ENCODE results near the gene SYP. TPM values are rescaled to one million over a fixed set of nuclear protein-coding genes. Genes with fewer than 3 reads are reported as not detected.
A peak's percentile ranks its signal among the peaks of the same experiment; 100 is the strongest.

Gene SYP
- total and polyA plus RNA-seq, 9 of the 15 experiments (the other 6 are each of a cell fraction or from before 2014, with no cell fraction given), result 0.48 to 5.1 (median 2.6) TPM

DNA sequence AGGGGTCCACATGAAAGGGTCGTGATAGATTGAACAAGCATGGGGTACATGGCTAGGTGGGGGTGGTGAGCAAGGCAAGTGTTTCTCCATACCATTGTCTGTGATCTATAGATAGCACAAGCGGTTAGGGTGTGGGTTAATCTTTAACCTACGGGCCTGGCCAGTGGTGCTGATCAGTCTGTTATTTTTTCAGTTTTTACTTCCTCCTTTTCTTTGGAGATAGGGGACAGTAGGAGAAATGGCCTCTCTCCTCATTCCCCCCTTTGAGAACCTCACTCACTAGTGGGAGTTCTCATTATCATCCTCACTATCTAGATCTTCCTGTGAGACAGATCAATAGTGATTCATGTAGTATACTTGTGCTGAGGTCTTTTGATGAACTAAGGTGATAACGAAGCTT is 60.3 kb downstream of the SYP start:
- ChIA-PET CTCF (ENCODE audit: low intra/inter-chr PET ratio) (no interaction called here), POLR2A (no interaction called here)
- H2AFZ ChIP-seq (ENCODE audit: low read depth, low read length), result no peak overlapping the region
- H3K27ac ChIP-seq (ENCODE audit: extremely low read depth, low read depth, low read length), result peak overlapping the region; percentile 44; the same call in 1 of the 3 replicates
- H3K4me3 ChIP-seq, result no peak overlapping the region
- peaks cover 80% of the 10 kb centered on the region for H3K36me3 ChIP-seq (ENCODE audit: control insufficient read depth, insufficient read depth, low read length)
- ATAC-seq (peak; percentile 36), FAIRE-seq (peak; percentile 11), DNase-seq (ENCODE audit: extremely low read depth in 1 of 4, low spot score in 3 of 4) (peak in 1 of 4 experiments; percentile 44)
- in situ Hi-C loops (cut with MboI) (no loop called here), intact Hi-C loops (cut with micrococcal nuclease) (no loop called here)
- no peak overlapping the region for H3K9ac ChIP-seq (ENCODE audit: insufficient read depth in 1 of 2, low read depth in 2 of 2, low read length in 2 of 2)
- no peaks in the 10 kb centered on the region for H4K20me1 ChIP-seq (replicated peaks; ENCODE audit: control insufficient read depth, insufficient read depth, low read length)
- WGBS (ENCODE audit: insufficient coverage, low coverage, missing lambda C conversion rate), result 82% methylated on average over 1 of the region's 4 CpGs
- H3K79me2 ChIP-seq (ENCODE audit: control insufficient read depth, insufficient read depth, low read length), result peaks cover 36% of the 10 kb centered on the region
- no TSS peak for BruUV-seq (replicated peaks)
- no peaks in the 10 kb centered on the region for H3K27me3 ChIP-seq (ENCODE audit: control insufficient read depth in 2 of 2, insufficient read depth in 2 of 2, low read length in 2 of 2)
- no peaks in the 10 kb centered on the region for H3K9me1 ChIP-seq (ENCODE audit: control insufficient read depth, insufficient read depth, low read length)
- peaks cover 41% of the 10 kb centered on the region for H3K9me3 ChIP-seq (replicated peaks; ENCODE audit: control insufficient read depth, insufficient read depth, low read depth, low read length)
- H3K4me1 ChIP-seq (replicated peaks in 1 of 2; ENCODE audit: control insufficient read depth in 2 of 2, insufficient read depth in 2 of 2, low read length in 2 of 2), result peaks cover 0 to 7% of the 10 kb centered on the region in 2 experiments; a peak in 3 of 5 replicates
- H3K4me2 ChIP-seq (ENCODE audit: insufficient read depth, low read length), result no peak overlapping the region
- TF ChIP-seq, protein P1, sequence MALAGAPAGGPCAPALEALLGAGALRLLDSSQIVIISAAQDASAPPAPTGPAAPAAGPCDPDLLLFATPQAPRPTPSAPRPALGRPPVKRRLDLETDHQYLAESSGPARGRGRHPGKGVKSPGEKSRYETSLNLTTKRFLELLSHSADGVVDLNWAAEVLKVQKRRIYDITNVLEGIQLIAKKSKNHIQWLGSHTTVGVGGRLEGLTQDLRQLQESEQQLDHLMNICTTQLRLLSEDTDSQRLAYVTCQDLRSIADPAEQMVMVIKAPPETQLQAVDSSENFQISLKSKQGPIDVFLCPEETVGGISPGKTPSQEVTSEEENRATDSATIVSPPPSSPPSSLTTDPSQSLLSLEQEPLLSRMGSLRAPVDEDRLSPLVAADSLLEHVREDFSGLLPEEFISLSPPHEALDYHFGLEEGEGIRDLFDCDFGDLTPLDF (CRISPR knock-in tag; IDR thresholded peaks at IDR 0.05), result no peak
- TF ChIP-seq PHF8 (IDR thresholded peaks at IDR 0.05; ENCODE audit: borderline replicate concordance, low read length) (no peak), ZEB2 (IDR thresholded peaks at IDR 0.05) (peak; percentile 66; the same call in 1 of the 2 replicates), CBFA2T3 (IDR thresholded peaks at IDR 0.05) (peak; percentile 66), JUN (IDR thresholded peaks at IDR 0.05; ENCODE audit: borderline replicate concordance, low read depth, low read length) (0 out of 2 replicates have a peak, but pooled peaks have one; percentile 24), JUN (CRISPR knock-in tag; IDR thresholded peaks at IDR 0.05; ENCODE audit: borderline replicate concordance) (no peak), MTA1 (IDR thresholded peaks at IDR 0.05; ENCODE audit: borderline replicate concordance) (peak; percentile 16; the same call in 1 of the 2 replicates), DLX4 (CRISPR knock-in tag; IDR thresholded peaks at IDR 0.05) (no peak), CBX3 (IDR thresholded peaks at IDR 0.05; ENCODE audit: borderline replicate concordance in 1 of 2, low read length in 2 of 2) (peak in 1 of 2 experiments; percentile 98; a peak in 2 of 3 replicates), SOX6 (IDR thresholded peaks at IDR 0.05) (peak; percentile 36; the same call in 1 of the 2 replicates), CBX5 (IDR thresholded peaks at IDR 0.05; ENCODE audit: borderline replicate concordance, low read depth) (peak; percentile 86), AFF1 (IDR thresholded peaks at IDR 0.05; ENCODE audit: low read depth in 1 of 2, partially characterized antibody in 2 of 2) (peak in 1 of 2 experiments; percentile 43), MYNN (IDR thresholded peaks at IDR 0.05) (peak; percentile 52), MYNN (CRISPR knock-in tag; IDR thresholded peaks at IDR 0.05) (no peak), TCF3 (CRISPR knock-in tag; IDR thresholded peaks at IDR 0.05) (peak; percentile 64), ELF4 (CRISPR knock-in tag; IDR thresholded peaks at IDR 0.05) (no peak), SREBF2 (CRISPR knock-in tag; IDR thresholded peaks at IDR 0.05) (no peak)
- TF ChIP-seq, protein P2, sequence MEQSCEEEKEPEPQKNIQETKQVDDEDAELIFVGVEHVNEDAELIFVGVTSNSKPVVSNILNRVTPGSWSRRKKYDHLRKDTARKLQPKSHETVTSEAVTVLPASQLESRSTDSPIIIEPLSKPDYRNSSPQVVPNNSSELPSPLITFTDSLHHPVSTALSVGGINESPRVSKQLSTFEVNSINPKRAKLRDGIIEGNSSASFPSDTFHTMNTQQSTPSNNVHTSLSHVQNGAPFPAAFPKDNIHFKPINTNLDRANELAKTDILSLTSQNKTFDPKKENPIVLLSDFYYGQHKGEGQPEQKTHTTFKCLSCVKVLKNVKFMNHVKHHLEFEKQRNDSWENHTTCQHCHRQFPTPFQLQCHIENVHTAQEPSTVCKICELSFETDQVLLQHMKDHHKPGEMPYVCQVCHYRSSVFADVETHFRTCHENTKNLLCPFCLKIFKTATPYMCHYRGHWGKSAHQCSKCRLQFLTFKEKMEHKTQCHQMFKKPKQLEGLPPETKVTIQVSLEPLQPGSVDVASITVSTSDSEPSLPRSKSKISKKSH (CRISPR knock-in tag; IDR thresholded peaks at IDR 0.05), result 0 out of 2 replicates have a peak, but pooled peaks have one; percentile 15
